ENCODE data around the gene GPSM1. TPM values are rescaled to one million over a fixed set of nuclear protein-coding genes. Genes with fewer than 3 reads are reported as not detected.
"Not testable (repeated sequence)": the region's sequence is repeated elsewhere in the genome, so short reads cannot be mapped to it uniquely, and the experiment has no call there.

GPSM1 gene
- total RNA-seq, 2 experiments from 2014 or later: 9.0 TPM

- CTCF ChIA-PET: interaction anchor here (1.0 kb wide), 1 partner anchor 90 kb away, joined by 3 read pairs; no protein-coding TSS in a partner anchor
- intact Hi-C loops (cut with micrococcal nuclease): loop anchor here (5.0 kb wide), 4 partner anchors 285 to 685 kb away; partner anchors contain the start of genes CAMSAP1, MAN1B1 and TMEM250
- DNase-seq: no peak
- H3K4me3 Mint-ChIP-seq: no peak overlapping the region
- H3K27ac Mint-ChIP-seq: peak overlapping the region; percentile 85
- H3K36me3 Mint-ChIP-seq (ENCODE audit: low read depth): peaks cover 53% of the 10 kb centered on the region
- H3K27me3 Mint-ChIP-seq (ENCODE audit: low read depth): no peaks in the 10 kb centered on the region
- peaks cover 65% of the 10 kb centered on the region for H3K4me1 Mint-ChIP-seq (ENCODE audit: low read depth)
- no peaks in the 10 kb centered on the region for H3K9me3 Mint-ChIP-seq
Observed at GRCh38 chr9:136402067-136402466, 74.7 kb downstream of the GPSM1 start.

- CTCF ChIA-PET: interaction anchor here (0.6 to 1.4 kb wide), 8 partner anchors 11 to 136 kb away, joined by 3 to 5 read pairs (median 4); no protein-coding TSS in a partner anchor
- H3K4me1 Mint-ChIP-seq (ENCODE audit: low read depth): peaks cover 72% of the 10 kb centered on the region
Observed at GRCh38 chr9:136403538-136403914, 76.2 kb downstream of the GPSM1 start.

GRCh38 chr9:136403915-136404800, 76.8 kb downstream of the GPSM1 start:
- Mint-ChIP-seq H3K36me3 (ENCODE audit: low read depth) (peaks cover 58% of the 10 kb centered on the region), H3K27ac (peak overlapping the region; percentile 98), H3K4me1 (ENCODE audit: low read depth) (peaks cover 72% of the 10 kb centered on the region), H3K9me3 (no peaks in the 10 kb centered on the region), H3K4me3 (peak overlapping the region; percentile 60), H3K27me3 (ENCODE audit: low read depth) (no peaks in the 10 kb centered on the region)
- intact Hi-C loops (cut with micrococcal nuclease): loop anchor here (1.0 to 5.0 kb wide), 11 partner anchors 35 to 683 kb away; partner anchors contain the start of genes CAMSAP1, DNLZ, INPP5E and MAN1B1
- DNase-seq: peak; percentile 85
- CTCF ChIA-PET: interaction anchor here (0.6 to 1.4 kb wide), 7 partner anchors 10 to 135 kb away, joined by 3 to 5 read pairs (median 4); no protein-coding TSS in a partner anchor

More at GRCh38 chr9:136403538-136403914, 76.2 kb downstream of the GPSM1 start:
- intact Hi-C loops (cut with micrococcal nuclease): loop anchor here (1.0 to 5.0 kb wide), 7 partner anchors 40 to 684 kb away; partner anchors contain the start of genes CAMSAP1, DNLZ, MAN1B1 and SEC16A
- peaks cover 58% of the 10 kb centered on the region for H3K36me3 Mint-ChIP-seq (ENCODE audit: low read depth)
- H3K27ac Mint-ChIP-seq: peak overlapping the region; percentile 98
- H3K27me3 Mint-ChIP-seq (ENCODE audit: low read depth): no peaks in the 10 kb centered on the region
- no peaks in the 10 kb centered on the region for H3K9me3 Mint-ChIP-seq
- DNase-seq: peak; percentile 90
- H3K4me3 Mint-ChIP-seq: peak overlapping the region; percentile 60

GRCh38 chr9:136404801-136405136, 77.4 kb downstream of the GPSM1 start:
- peak overlapping the region; percentile 98 for H3K27ac Mint-ChIP-seq
- peaks cover 60% of the 10 kb centered on the region for H3K36me3 Mint-ChIP-seq (ENCODE audit: low read depth)
- H3K4me1 Mint-ChIP-seq (ENCODE audit: low read depth): peaks cover 76% of the 10 kb centered on the region
- no peaks in the 10 kb centered on the region for H3K9me3 Mint-ChIP-seq
- DNase-seq: no peak
- H3K27me3 Mint-ChIP-seq (ENCODE audit: low read depth): no peaks in the 10 kb centered on the region
- intact Hi-C loops (cut with micrococcal nuclease): loop anchor here (1.0 to 5.0 kb wide), 8 partner anchors 34 to 683 kb away; partner anchors contain the start of genes CAMSAP1, INPP5E, MAN1B1 and QSOX2
- peak overlapping the region; percentile 60 for H3K4me3 Mint-ChIP-seq
- CTCF ChIA-PET: no interaction called here

GRCh38 chr9:136405481-136405880, 78.1 kb downstream of the GPSM1 start:
- H3K36me3 Mint-ChIP-seq (ENCODE audit: low read depth): peaks cover 63% of the 10 kb centered on the region
- no peak overlapping the region for H3K4me3 Mint-ChIP-seq

GRCh38 chr9:136405904-136406303, 78.6 kb downstream of the GPSM1 start:
- DNase-seq; H3K4me3 Mint-ChIP-seq; H3K9me3 Mint-ChIP-seq; H3K27me3 Mint-ChIP-seq (ENCODE audit: low read depth): not testable (repeated sequence)
- Mint-ChIP-seq H3K27ac (peak overlapping the region; percentile 98), H3K4me1 (ENCODE audit: low read depth) (peaks cover 74% of the 10 kb centered on the region), H3K36me3 (ENCODE audit: low read depth) (peaks cover 63% of the 10 kb centered on the region)
- CTCF ChIA-PET: interaction anchor here (0.6 to 0.9 kb wide), 2 partner anchors 40 to 224 kb away, joined by 3 to 4 read pairs; no protein-coding TSS in a partner anchor
- intact Hi-C loops (cut with micrococcal nuclease): loop anchor here (2.0 kb wide), 2 partner anchors 33 to 161 kb away; partner anchors contain the start of genes INPP5E and QSOX2

More at GRCh38 chr9:136405481-136405880, 78.1 kb downstream of the GPSM1 start:
- Mint-ChIP-seq H3K27me3 (ENCODE audit: low read depth) (no peaks in the 10 kb centered on the region), H3K4me1 (ENCODE audit: low read depth) (peaks cover 78% of the 10 kb centered on the region), H3K27ac (peak overlapping the region; percentile 98), H3K9me3 (no peaks in the 10 kb centered on the region)
- intact Hi-C loops (cut with micrococcal nuclease): loop anchor here (2.0 kb wide), 2 partner anchors 33 to 161 kb away; partner anchors contain the start of genes INPP5E and QSOX2
- no peak for DNase-seq
- CTCF ChIA-PET: no interaction called here

GRCh38 chr9:136407061-136407460, 79.7 kb downstream of the GPSM1 start:
- H3K9me3 Mint-ChIP-seq; H3K4me3 Mint-ChIP-seq; H3K27me3 Mint-ChIP-seq (ENCODE audit: low read depth); DNase-seq; intact Hi-C loops (cut with micrococcal nuclease): not testable (repeated sequence)
- Mint-ChIP-seq H3K36me3 (ENCODE audit: low read depth) (peaks cover 65% of the 10 kb centered on the region), H3K4me1 (ENCODE audit: low read depth) (peaks cover 76% of the 10 kb centered on the region), H3K27ac (peak overlapping the region; percentile 30)
- CTCF ChIA-PET: interaction anchor here (0.9 kb wide), 1 partner anchor 223 kb away, joined by 4 read pairs; no protein-coding TSS in a partner anchor

GRCh38 chr9:136407911-136408310, 80.6 kb downstream of the GPSM1 start:
- Mint-ChIP-seq H3K4me1 (ENCODE audit: low read depth) (peaks cover 76% of the 10 kb centered on the region), H3K4me3 (peak overlapping the region; percentile 10), H3K9me3 (no peaks in the 10 kb centered on the region), H3K36me3 (ENCODE audit: low read depth) (peaks cover 64% of the 10 kb centered on the region), H3K27me3 (ENCODE audit: low read depth) (no peaks in the 10 kb centered on the region), H3K27ac (peak overlapping the region; percentile 61)
- peak; percentile 65 for DNase-seq
- CTCF ChIA-PET: no interaction called here
- intact Hi-C loops (cut with micrococcal nuclease): no loop called here

Other genes starting within 250 kb of the GPSM1 start
- gene NACC2, start 232.2 kb upstream of the GPSM1 start, total RNA-seq: 1 to 10 TPM; 3.4 to 3.5 TPM
- 10 to 100 TPM; 20.7 to 22.2 TPM for gene TMEM250, start 208.7 kb upstream of the GPSM1 start, total RNA-seq
- gene LHX3, start 122.4 kb upstream of the GPSM1 start, total RNA-seq: not detected
- gene QSOX2, start 81.7 kb upstream of the GPSM1 start, total RNA-seq: 10 to 100 TPM; 17.7 to 18.0 TPM
- gene CCDC187, start 23.4 kb upstream of the GPSM1 start, total RNA-seq: not detected
- 10 to 100 TPM in 1 of 2 experiments, 1 to 10 TPM in 1; 9.9 to 12.0 TPM for gene DNLZ, start 36.2 kb downstream of the GPSM1 start, total RNA-seq
- gene CARD9, start 46.1 kb downstream of the GPSM1 start, total RNA-seq: under 1 TPM; 0.12 to 0.22 TPM
- gene SNAPC4, start 72.6 kb downstream of the GPSM1 start, total RNA-seq: 10 to 100 TPM; 12.3 to 14.1 TPM
- 10 to 100 TPM; 85.7 to 91.6 TPM for gene ENTR1, start 83.1 kb downstream of the GPSM1 start, total RNA-seq
- 10 to 100 TPM; 69.2 to 73.7 TPM for gene PMPCA, start 83.1 kb downstream of the GPSM1 start, total RNA-seq
- 10 to 100 TPM; 13.9 to 14.8 TPM for gene INPP5E, start 112.3 kb downstream of the GPSM1 start, total RNA-seq
- 10 to 100 TPM; 44.1 to 47.3 TPM for gene SEC16A, start 155.5 kb downstream of the GPSM1 start, total RNA-seq
- gene NOTCH1, start 218.5 kb downstream of the GPSM1 start, total RNA-seq: 10 to 100 TPM; 71.4 to 80.2 TPM

All from activated naive CD4-positive, alpha-beta T cell treated with anti-CD3 and anti-CD28 coated beads for 36 hours (primary cell).